ENCODE results near the gene LY6G5B.

LY6G5B gene

GRCh38 chr6:31713991-31714684, 44.4 kb downstream of the LY6G5B start:
- H3K9me3 ChIP-seq = no peaks in the 10 kb centered on the region
- DNase-seq (ENCODE audit: low spot score in 2 of 2) = peak; percentile 23 to 38
- H3K4me3 ChIP-seq = no peak overlapping the region
- peaks cover 7% of the 10 kb centered on the region for H3K4me1 ChIP-seq
- H3K27me3 ChIP-seq (ENCODE audit: low read depth) = no peaks in the 10 kb centered on the region
- H3K36me3 ChIP-seq (replicated peaks) = no peaks in the 10 kb centered on the region
- in situ Hi-C loops (cut with MboI; ENCODE audit: low sequenced_read_pairs) = no loop called here

GRCh38 chr6:31715022-31715958, 45.5 kb downstream of the LY6G5B start, which contains the start of gene LY6G6D:
Gene LY6G6D (plus strand): TSS chr6:31715348. CDS start chr6:31715356, 8 bp downstream.
- Histone ChIP-seq H3K4me1 (peaks cover 7% of the 10 kb centered on the region), H3K36me3 (replicated peaks) (no peaks in the 10 kb centered on the region), H3K4me3 (no peak within 1 kb of the TSS), H3K27me3 (ENCODE audit: low read depth) (no peaks in the 10 kb centered on the region), H3K9me3 (no peaks in the 10 kb centered on the region)
- in situ Hi-C loops (cut with MboI; ENCODE audit: low sequenced_read_pairs) = no loop called here
- DNase-seq (ENCODE audit: low spot score in 2 of 2) = no peak

- Histone ChIP-seq H3K4me3 (no peak overlapping the region), H3K36me3 (replicated peaks) (no peaks in the 10 kb centered on the region), H3K27me3 (ENCODE audit: low read depth) (no peaks in the 10 kb centered on the region), H3K4me1 (peaks cover 7% of the 10 kb centered on the region), H3K9me3 (no peaks in the 10 kb centered on the region)
- in situ Hi-C loops (cut with MboI; ENCODE audit: low sequenced_read_pairs) = no loop called here
- no peak for DNase-seq (ENCODE audit: low spot score in 2 of 2)
Observed at GRCh38 chr6:31717499-31718222, 47.9 kb downstream of the LY6G5B start.

DNA sequence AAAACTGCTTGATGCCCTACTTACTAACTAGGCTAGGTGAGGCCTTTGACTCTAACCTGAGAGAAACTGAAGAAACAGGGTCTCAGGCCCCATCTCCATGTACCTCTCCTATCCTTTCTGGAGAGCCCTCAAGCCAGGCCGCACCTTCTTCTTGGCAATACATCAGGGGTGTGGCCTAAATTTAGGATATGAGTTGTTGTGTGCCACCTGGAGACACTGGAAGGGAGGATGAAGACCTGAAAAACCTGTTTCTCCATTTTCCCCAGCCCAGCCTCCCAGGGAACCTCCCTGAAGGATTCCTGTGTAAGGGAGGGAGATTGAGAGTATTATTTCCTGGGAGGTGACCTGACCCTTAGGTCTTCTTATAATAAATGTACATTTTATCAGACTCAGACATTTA, 48.5 kb downstream of the LY6G5B start:
- Histone ChIP-seq H3K4me3 (no peak overlapping the region), H3K4me1 (peaks cover 7% of the 10 kb centered on the region), H3K9me3 (no peaks in the 10 kb centered on the region), H3K27me3 (ENCODE audit: low read depth) (no peaks in the 10 kb centered on the region), H3K36me3 (replicated peaks) (no peaks in the 10 kb centered on the region)
- in situ Hi-C loops (cut with MboI; ENCODE audit: low sequenced_read_pairs) = no loop called here
- DNase-seq (ENCODE audit: low spot score in 2 of 2) = no peak

- H3K4me3 ChIP-seq = no peak overlapping the region
- peaks cover 3% of the 10 kb centered on the region for H3K4me1 ChIP-seq
- no peak for DNase-seq (ENCODE audit: low spot score in 2 of 2)
- H3K9me3 ChIP-seq = no peaks in the 10 kb centered on the region
- H3K36me3 ChIP-seq (replicated peaks) = no peaks in the 10 kb centered on the region
- no peaks in the 10 kb centered on the region for H3K27me3 ChIP-seq (ENCODE audit: low read depth)
- in situ Hi-C loops (cut with MboI; ENCODE audit: low sequenced_read_pairs) = no loop called here
Observed at GRCh38 chr6:31719001-31719400, 49.2 kb downstream of the LY6G5B start.

DNA sequence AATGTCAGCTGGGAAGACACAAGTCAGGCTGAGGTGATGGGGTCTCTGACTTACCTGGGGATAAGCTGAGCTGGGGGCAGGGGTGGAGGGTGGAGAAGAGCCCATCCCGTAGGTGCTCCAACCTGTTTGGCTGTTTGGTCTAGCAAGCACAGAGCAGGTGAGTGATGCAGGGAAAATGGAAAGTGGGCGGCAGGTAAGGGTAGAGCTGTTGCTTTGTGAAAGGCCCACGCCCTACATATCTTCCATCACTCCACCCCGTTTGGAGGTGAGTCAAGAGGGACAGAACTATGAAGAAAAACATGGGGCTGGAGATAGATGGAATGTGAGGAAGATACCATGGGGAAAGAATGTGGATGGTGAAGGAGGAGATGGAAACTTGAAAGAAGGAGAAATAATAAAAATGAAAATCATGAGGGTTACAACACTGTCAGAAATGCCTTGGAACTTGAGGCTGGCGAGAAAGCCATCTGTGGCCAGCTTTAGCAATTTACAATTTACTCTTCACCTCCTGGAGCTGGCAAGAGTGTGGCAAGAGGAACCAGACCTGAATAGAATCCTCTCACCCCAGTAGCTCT, 50.5 kb downstream of the LY6G5B start:
- Histone ChIP-seq H3K36me3 (replicated peaks) (no peaks in the 10 kb centered on the region), H3K4me1 (no peaks in the 10 kb centered on the region)

GRCh38 chr6:31721351-31722020, 51.7 kb downstream of the LY6G5B start, which contains the start of gene LY6G6C:
Gene LY6G6C (minus strand): TSS chr6:31721746. CDS start chr6:31721679, 67 bp downstream.
- H3K36me3 ChIP-seq (replicated peaks) = no peaks in the 10 kb centered on the region
- no peaks in the 10 kb centered on the region for H3K9me3 ChIP-seq
- no peaks in the 10 kb centered on the region for H3K4me1 ChIP-seq
- in situ Hi-C loops (cut with MboI; ENCODE audit: low sequenced_read_pairs) = no loop called here
- DNase-seq (ENCODE audit: low spot score in 2 of 2) = no peak
- no peak within 1 kb of the TSS for H3K4me3 ChIP-seq
- H3K27me3 ChIP-seq (ENCODE audit: low read depth) = no peaks in the 10 kb centered on the region

More for the DNA sequence above, 50.5 kb downstream of the LY6G5B start:
- H3K4me3 ChIP-seq = no peak overlapping the region
- in situ Hi-C loops (cut with MboI; ENCODE audit: low sequenced_read_pairs) = no loop called here
- DNase-seq (ENCODE audit: low spot score in 2 of 2) = no peak
- no peaks in the 10 kb centered on the region for H3K9me3 ChIP-seq
- no peaks in the 10 kb centered on the region for H3K27me3 ChIP-seq (ENCODE audit: low read depth)

- in situ Hi-C loops (cut with MboI; ENCODE audit: low sequenced_read_pairs) = no loop called here
- Histone ChIP-seq H3K27me3 (ENCODE audit: low read depth) (no peaks in the 10 kb centered on the region), H3K9me3 (no peaks in the 10 kb centered on the region), H3K4me3 (no peak overlapping the region), H3K36me3 (replicated peaks) (no peaks in the 10 kb centered on the region), H3K4me1 (no peaks in the 10 kb centered on the region)
- DNase-seq (ENCODE audit: low spot score in 2 of 2) = no peak
Observed at GRCh38 chr6:31722173-31722572, 52.4 kb downstream of the LY6G5B start.
